Measurements from ENCODE around the gene NELL1.

NELL1 gene

GRCh38 chr11:20912922-20913512, 243.6 kb downstream of the NELL1 start:
- TF ChIP-seq ZNF70 (CRISPR knock-in tag; IDR thresholded peaks at IDR 0.05) = no peak
- ATAC-seq = no peak

DNA sequence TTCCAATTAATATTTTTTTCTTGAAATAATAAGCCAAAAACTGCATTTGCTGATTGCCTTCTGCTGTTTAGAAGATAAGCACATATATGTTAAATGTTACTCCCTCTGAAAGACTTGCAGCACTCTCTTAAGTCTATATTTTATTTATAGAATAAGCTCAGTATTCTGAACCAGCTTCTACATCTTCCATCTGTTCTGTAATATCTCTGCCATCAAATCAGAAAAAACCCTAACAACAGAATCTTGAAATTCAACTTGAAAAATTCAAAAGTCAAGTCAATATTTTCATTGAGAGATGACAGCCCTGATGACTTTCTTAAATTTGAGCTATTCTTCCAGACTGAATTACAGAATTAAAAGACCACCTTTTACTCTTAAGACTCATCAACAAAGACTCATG, 247.9 kb downstream of the NELL1 start:
- no peak for ATAC-seq
- TF ChIP-seq ZNF565 (CRISPR knock-in tag; conservative IDR thresholded peaks at IDR 0.05; ENCODE audit: low read depth) = no peak
- TF ChIP-seq ZFP30 (CRISPR knock-in tag; IDR thresholded peaks at IDR 0.05) = no peak
- TF ChIP-seq RARB (CRISPR knock-in tag; IDR thresholded peaks at IDR 0.05) = no peak
- TF ChIP-seq, protein P1, sequence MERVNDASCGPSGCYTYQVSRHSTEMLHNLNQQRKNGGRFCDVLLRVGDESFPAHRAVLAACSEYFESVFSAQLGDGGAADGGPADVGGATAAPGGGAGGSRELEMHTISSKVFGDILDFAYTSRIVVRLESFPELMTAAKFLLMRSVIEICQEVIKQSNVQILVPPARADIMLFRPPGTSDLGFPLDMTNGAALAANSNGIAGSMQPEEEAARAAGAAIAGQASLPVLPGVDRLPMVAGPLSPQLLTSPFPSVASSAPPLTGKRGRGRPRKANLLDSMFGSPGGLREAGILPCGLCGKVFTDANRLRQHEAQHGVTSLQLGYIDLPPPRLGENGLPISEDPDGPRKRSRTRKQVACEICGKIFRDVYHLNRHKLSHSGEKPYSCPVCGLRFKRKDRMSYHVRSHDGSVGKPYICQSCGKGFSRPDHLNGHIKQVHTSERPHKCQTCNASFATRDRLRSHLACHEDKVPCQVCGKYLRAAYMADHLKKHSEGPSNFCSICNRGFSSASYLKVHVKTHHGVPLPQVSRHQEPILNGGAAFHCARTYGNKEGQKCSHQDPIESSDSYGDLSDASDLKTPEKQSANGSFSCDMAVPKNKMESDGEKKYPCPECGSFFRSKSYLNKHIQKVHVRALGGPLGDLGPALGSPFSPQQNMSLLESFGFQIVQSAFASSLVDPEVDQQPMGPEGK (CRISPR knock-in tag; IDR thresholded peaks at IDR 0.05; ENCODE audit: borderline replicate concordance) = no peak
- no peak for TF ChIP-seq TOX (CRISPR knock-in tag; IDR thresholded peaks at IDR 0.05; ENCODE audit: borderline replicate concordance)
- no peak for TF ChIP-seq TSHZ2 (CRISPR knock-in tag; IDR thresholded peaks at IDR 0.05)
- no peak for TF ChIP-seq CREB5 (CRISPR knock-in tag; IDR thresholded peaks at IDR 0.05; ENCODE audit: low read depth)

GRCh38 chr11:20926799-20927540, 257.6 kb downstream of the NELL1 start:
- TF ChIP-seq ZNF8 (CRISPR knock-in tag; IDR thresholded peaks at IDR 0.05) (no peak), RARB (CRISPR knock-in tag; IDR thresholded peaks at IDR 0.05) (no peak), TCF4 (CRISPR knock-in tag; IDR thresholded peaks at IDR 0.05; ENCODE audit: borderline replicate concordance) (no peak), ARNTL (CRISPR knock-in tag; IDR thresholded peaks at IDR 0.05; ENCODE audit: borderline replicate concordance, low read depth) (no peak), ZNF70 (CRISPR knock-in tag; IDR thresholded peaks at IDR 0.05) (no peak), ESRRG (CRISPR knock-in tag; IDR thresholded peaks at IDR 0.05) (no peak), OSR1 (CRISPR knock-in tag; IDR thresholded peaks at IDR 0.05) (no peak)
- ATAC-seq = no peak

- TF ChIP-seq TOX (CRISPR knock-in tag; IDR thresholded peaks at IDR 0.05; ENCODE audit: borderline replicate concordance) = no peak
- no peak for TF ChIP-seq GLIS3 (CRISPR knock-in tag; IDR thresholded peaks at IDR 0.05)
- TF ChIP-seq ZFP3 (CRISPR knock-in tag; IDR thresholded peaks at IDR 0.05) = no peak
- no peak for TF ChIP-seq CREB5 (CRISPR knock-in tag; IDR thresholded peaks at IDR 0.05; ENCODE audit: low read depth)
- no peak for TF ChIP-seq ZNF8 (CRISPR knock-in tag; IDR thresholded peaks at IDR 0.05)
- TF ChIP-seq PPARA (CRISPR knock-in tag; IDR thresholded peaks at IDR 0.05; ENCODE audit: borderline replicate concordance) = no peak
- TF ChIP-seq ZNF565 (CRISPR knock-in tag; conservative IDR thresholded peaks at IDR 0.05; ENCODE audit: low read depth) = no peak
- TF ChIP-seq ISL1 (CRISPR knock-in tag; IDR thresholded peaks at IDR 0.05) = no peak
- ATAC-seq = no peak
Measured at GRCh38 chr11:20931029-20931428, 261.6 kb downstream of the NELL1 start.

DNA sequence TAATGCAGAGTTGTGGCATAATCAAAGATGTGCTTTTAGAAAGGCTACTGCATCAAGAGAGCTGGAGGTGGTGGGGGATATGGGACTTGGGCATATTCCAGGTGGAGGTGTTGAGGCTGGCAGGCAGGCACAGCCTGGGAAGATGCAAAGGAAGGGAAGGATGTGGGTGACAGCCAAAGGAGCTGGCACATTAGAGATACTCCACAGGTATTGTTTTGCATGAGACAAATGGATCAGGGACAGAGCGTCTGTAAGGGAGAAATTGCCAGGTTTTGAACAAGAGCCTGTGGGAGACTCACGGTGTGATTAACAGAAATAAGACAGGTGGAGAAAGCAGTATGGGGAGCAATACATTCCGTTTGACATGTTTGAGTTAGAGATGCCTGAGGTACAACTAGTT, 263.7 kb downstream of the NELL1 start:
- no peak for TF ChIP-seq CSDC2 (CRISPR knock-in tag; IDR thresholded peaks at IDR 0.05)
- TF ChIP-seq, protein P1 (CRISPR knock-in tag; IDR thresholded peaks at IDR 0.05; ENCODE audit: borderline replicate concordance) = no peak
- TF ChIP-seq CREB5 (CRISPR knock-in tag; IDR thresholded peaks at IDR 0.05; ENCODE audit: low read depth) = no peak
- TF ChIP-seq PPARA (CRISPR knock-in tag; IDR thresholded peaks at IDR 0.05; ENCODE audit: borderline replicate concordance) = no peak
- TF ChIP-seq GLIS3 (CRISPR knock-in tag; IDR thresholded peaks at IDR 0.05) = no peak
- TF ChIP-seq, protein P2, sequence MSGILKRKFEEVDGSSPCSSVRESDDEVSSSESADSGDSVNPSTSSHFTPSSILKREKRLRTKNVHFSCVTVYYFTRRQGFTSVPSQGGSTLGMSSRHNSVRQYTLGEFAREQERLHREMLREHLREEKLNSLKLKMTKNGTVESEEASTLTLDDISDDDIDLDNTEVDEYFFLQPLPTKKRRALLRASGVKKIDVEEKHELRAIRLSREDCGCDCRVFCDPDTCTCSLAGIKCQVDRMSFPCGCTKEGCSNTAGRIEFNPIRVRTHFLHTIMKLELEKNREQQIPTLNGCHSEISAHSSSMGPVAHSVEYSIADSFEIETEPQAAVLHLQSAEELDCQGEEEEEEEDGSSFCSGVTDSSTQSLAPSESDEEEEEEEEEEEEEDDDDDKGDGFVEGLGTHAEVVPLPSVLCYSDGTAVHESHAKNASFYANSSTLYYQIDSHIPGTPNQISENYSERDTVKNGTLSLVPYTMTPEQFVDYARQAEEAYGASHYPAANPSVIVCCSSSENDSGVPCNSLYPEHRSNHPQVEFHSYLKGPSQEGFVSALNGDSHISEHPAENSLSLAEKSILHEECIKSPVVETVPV (CRISPR knock-in tag; IDR thresholded peaks at IDR 0.05) = no peak
- TF ChIP-seq OSR1 (CRISPR knock-in tag; IDR thresholded peaks at IDR 0.05) = no peak
- no peak for TF ChIP-seq ESRRG (CRISPR knock-in tag; IDR thresholded peaks at IDR 0.05)
- no peak for TF ChIP-seq RARB (CRISPR knock-in tag; IDR thresholded peaks at IDR 0.05)
- TF ChIP-seq TCF4 (CRISPR knock-in tag; IDR thresholded peaks at IDR 0.05; ENCODE audit: borderline replicate concordance) = no peak
- no peak for TF ChIP-seq ZFP3 (CRISPR knock-in tag; IDR thresholded peaks at IDR 0.05)
- ATAC-seq = no peak

All from SK-N-SH treated with all-trans-retinoic acid at 6 μM for 48 hours (cell line).